GM10266 (cell line): Measurements from ENCODE around the gene PTPN12.
"Not testable (repeated sequence)": the region's sequence is repeated elsewhere in the genome, so short reads cannot be mapped to it uniquely, and the experiment has no call there.

Source experiments
- DNase-seq: peaks from one replicate; pipeline ENCODE4 v3.0.0; 2012; ENCODE audit errors: extremely low spot score
- TF ChIP-seq, protein P1 (sequence below): IDR thresholded peaks from 2 replicates; pipeline ENCODE4 v1.5.1; 2012; ENCODE audit warnings: mild to moderate bottlenecking, low read depth; ENCODE audit not compliant: control insufficient read depth, insufficient read depth; ENCODE audit errors: missing control alignments

The PTPN12 gene

DNA sequence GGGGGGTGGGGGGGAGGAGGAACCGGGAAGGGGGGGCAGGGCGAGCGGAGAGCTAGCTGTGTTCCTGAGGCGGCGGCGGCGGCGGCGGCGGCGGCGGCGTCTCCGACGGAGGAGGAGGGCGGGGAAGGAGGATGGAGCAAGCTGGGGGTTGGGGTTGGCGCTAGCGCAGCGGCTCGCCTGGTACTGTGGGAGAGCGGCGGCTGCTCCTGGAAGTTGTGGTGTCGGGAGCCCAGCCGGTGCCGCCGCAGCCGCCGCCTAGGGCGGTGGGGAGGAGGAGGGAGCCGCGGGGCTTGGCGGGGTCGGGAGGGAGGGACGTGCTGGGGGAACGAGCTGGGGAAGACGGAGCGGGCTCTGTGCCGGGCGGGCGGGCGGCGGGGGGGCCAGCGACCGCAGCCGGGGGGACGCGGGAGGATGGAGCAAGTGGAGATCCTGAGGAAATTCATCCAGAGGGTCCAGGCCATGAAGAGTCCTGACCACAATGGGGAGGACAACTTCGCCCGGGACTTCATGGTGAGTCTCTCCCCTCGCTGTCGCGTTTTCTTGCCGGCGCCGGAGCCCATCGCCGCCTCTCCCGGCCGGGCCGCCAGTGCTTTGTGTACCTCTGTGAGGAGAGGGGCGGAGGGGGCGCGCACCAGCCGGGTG, at the start of gene PTPN12:
Gene PTPN12 (plus strand): TSS at position 160 of the 642 bp plus-strand sequence. CDS start 252 bp downstream, at position 412.
- DNase-seq: peak; percentile 73
- TF ChIP-seq, protein P1, sequence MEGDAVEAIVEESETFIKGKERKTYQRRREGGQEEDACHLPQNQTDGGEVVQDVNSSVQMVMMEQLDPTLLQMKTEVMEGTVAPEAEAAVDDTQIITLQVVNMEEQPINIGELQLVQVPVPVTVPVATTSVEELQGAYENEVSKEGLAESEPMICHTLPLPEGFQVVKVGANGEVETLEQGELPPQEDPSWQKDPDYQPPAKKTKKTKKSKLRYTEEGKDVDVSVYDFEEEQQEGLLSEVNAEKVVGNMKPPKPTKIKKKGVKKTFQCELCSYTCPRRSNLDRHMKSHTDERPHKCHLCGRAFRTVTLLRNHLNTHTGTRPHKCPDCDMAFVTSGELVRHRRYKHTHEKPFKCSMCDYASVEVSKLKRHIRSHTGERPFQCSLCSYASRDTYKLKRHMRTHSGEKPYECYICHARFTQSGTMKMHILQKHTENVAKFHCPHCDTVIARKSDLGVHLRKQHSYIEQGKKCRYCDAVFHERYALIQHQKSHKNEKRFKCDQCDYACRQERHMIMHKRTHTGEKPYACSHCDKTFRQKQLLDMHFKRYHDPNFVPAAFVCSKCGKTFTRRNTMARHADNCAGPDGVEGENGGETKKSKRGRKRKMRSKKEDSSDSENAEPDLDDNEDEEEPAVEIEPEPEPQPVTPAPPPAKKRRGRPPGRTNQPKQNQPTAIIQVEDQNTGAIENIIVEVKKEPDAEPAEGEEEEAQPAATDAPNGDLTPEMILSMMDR: no peak

DNA sequence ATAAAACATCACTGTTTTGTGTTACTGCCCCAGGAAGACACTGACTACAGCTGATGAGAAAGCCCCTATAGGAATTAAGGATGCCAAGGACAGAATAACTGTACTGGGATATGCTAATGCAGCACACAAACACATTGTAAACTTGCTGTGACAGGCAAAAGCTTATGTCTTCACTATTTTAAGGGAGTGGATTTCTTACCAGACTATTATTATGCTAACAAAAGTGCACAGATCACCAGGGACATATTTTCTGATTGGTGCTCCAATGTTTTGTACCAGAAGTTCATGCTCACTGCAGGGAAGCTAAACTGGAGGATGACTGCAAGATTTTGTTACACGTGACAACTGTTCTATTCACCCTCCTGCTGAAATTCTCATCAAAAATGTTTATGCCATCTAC, 48.1 kb upstream of the PTPN12 start:
- no peak for DNase-seq
- TF ChIP-seq, protein P1: no peak

DNA sequence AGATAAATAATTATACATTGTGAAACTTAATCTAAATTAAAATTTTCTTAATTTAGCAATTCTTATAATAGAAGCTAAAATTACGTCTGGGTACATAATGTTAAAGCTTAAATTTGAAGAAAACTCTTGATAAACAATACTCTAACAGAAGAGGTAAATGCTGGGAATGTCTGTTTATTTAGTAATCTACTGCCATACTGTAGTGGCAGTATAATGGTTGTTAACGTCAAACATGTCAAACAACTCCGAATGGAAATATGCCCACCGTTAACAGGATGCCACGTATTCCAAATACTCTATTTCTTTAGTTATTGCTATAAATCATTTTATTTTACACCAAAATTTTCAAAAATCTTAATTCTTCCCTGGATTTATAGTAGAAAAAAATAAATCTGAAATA, 40.0 kb upstream of the PTPN12 start:
- TF ChIP-seq, protein P1: no peak
- no peak for DNase-seq

DNA sequence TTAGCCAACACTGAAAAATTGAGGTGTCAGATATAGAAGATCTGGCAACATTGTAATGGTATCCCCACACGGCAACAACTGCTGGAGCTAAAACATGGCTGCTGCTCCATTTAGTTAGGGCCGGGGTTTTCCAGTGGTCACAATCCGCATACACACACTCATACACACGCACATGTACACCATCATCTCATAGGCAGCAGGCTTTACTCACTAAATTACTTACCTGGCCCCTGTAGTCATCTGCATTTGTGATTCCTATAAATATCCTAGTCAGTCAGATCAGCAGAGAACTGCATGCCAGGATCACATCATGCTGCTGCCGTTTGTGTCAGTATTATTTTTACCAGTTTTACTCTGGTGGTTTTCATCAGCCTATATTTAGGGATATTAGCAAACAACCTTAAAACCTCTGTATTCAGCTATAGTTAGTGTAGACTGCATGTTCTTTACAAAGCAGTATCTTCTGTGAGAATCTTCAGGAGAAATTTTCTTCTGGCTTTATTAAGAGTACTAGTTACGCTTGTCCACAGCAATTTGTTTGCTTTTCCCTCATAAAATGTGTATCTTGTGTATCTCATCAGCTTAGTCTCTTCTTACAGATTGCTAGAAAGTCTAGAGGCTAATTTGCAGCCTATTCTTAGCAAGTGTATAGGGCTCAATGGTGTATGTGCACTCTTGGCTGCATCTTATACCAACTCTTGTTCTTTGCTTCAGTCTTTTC, 38.3 kb upstream of the PTPN12 start:
- TF ChIP-seq, protein P1: no peak
- DNase-seq: no peak

DNA sequence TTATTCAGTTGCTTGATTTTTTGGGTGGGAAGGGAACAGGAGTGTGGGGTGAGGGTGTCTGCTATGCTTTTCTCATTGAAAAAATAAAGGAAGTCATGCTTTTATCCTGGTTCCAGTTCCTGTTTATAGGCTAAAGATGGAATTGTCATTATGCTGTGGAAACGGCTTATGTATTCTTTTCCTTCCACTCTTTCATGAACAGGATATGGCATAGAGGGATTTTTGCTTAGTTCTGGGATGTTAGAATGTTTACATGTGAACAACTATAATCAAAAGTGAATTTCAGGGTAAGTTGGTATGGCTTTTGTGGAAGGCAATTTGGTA, 35.9 kb upstream of the PTPN12 start:
- TF ChIP-seq, protein P1: no peak
- DNase-seq: no peak

DNA sequence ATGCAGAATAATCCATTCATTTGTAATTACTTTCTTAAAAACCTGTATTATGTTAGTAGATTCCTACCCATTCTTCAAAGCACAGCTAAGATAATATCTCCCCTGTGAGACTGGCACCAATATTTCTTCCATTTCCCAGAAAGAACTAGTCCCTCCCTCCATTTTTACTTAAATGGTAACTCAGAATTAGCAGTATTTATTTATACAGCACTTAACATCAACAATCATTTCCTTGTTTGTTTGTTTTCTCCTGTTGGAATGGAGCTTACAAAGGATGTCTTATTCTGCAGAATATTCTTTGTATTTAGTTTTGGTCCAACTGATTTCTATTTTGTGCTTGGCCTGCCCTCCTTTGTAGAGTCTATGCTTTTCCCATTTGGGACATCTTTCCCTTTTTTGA, 32.1 kb upstream of the PTPN12 start:
- DNase-seq: no peak
- TF ChIP-seq, protein P1: no peak

DNA sequence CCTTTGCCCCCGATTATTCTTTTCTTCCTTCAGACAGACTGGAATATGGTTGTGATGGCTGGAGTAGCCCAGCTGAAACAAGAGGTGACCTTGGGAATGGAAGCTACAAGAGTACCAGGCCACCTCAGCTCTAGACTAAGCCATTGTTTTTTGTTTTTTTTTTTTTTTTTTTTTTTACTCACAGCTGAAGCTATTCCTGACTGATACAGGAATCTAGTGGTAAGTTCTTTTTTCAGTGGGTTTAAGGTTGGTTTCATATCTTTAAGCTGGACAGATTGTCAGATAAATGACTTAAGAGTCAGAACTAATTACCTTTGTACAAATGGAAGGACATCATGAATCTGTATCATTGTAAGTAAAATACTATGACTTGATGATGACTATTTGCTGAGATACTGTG, 30.2 kb upstream of the PTPN12 start:
- DNase-seq: no peak

DNA sequence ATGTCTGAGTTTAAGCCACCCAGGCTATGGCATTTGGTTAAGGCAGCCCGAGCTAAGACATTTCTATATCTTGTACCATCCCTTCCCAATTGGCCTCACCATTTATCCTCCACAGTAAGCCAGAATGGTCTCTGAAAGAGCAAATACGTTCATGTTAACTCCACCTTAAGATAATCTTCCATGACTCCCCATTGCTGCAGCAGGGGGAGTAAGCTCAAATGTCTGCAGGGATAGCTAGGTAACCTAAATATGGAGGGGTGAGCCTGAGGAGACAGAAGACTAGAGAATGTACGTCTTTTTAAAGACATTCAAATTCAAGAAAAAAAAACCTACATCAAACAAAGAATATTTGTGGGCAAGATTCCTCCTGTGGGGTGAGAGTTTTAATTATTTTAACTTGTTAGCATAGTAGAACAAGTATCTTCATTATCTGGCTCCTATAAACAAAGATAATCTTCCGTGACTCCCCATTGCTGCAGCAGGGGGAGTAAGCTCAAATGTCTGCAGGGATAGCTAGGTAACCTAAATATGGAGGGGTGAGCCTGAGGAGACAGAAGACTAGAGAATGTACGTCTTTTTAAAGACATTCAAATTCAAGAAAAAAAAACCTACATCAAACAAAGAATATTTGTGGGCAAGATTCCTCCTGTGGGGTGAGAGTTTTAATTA, 24.0 kb upstream of the PTPN12 start:
- not testable (repeated sequence) for DNase-seq

More for the DNA sequence above, 30.2 kb upstream of the PTPN12 start:
- TF ChIP-seq, protein P1: no peak
